Duodenal mucosa (tissue), 2 donors: ENCODE results near the gene CCHCR1.
"Not testable (repeated sequence)": the region's sequence is repeated elsewhere in the genome, so short reads cannot be mapped to it uniquely, and the experiment has no call there.

Experiments
- H3K27ac ChIP-seq: one replicate; pipeline ENCODE4 v1.7.0; 2013; ENCODE audit warnings: low read depth, low read length
- H3K27me3 ChIP-seq, 2 donors: one replicate each; pipeline ENCODE4 v1.7.0; 2013; ENCODE audit warnings: low read length in 2 of 2, control low read depth in 1 of 2; ENCODE audit not compliant: insufficient read depth in 2 of 2, control insufficient read depth in 1 of 2
- H3K36me3 ChIP-seq, 2 donors: one replicate each; pipeline ENCODE4 v1.7.0; 2013; ENCODE audit warnings: low read length in 2 of 2, control low read depth in 1 of 2; ENCODE audit not compliant: insufficient read depth in 2 of 2, control insufficient read depth in 1 of 2
- H3K4me1 ChIP-seq, 2 donors: one replicate each; pipeline ENCODE4 v1.7.0; 2013; ENCODE audit warnings: low read length in 2 of 2, control low read depth in 1 of 2; ENCODE audit not compliant: insufficient read depth in 2 of 2, control insufficient read depth in 1 of 2
- H3K4me3 ChIP-seq, 2 donors: one replicate each; pipeline ENCODE4 v1.7.0; 2013; ENCODE audit warnings: low read length in 2 of 2, low read depth in 1 of 2
- H3K9ac ChIP-seq, 2 donors: one replicate each; pipeline ENCODE4 v1.7.0; 2013; ENCODE audit warnings: low read length in 2 of 2, low read depth in 1 of 2
- H3K9me3 ChIP-seq, 2 donors: one replicate each; pipeline ENCODE4 v1.7.0; 2013; ENCODE audit warnings: low read length in 2 of 2, control low read depth in 1 of 2; ENCODE audit not compliant: control insufficient read depth in 1 of 2

CCHCR1 gene

GRCh38 chr6:31183287-31183686 is 25.7 kb upstream of the CCHCR1 start:
- peaks cover 17 to 18% of the 10 kb centered on the region in 2 donors for H3K4me1 ChIP-seq
- H3K27ac ChIP-seq, H3K9me3 ChIP-seq, H3K4me3 ChIP-seq, H3K9ac ChIP-seq, H3K27me3 ChIP-seq, H3K36me3 ChIP-seq: not testable (repeated sequence)

- no peak overlapping the region for H3K27ac ChIP-seq
- H3K4me1 ChIP-seq, result peaks cover 10 to 16% of the 10 kb centered on the region in 2 donors
- no peaks in the 10 kb centered on the region for H3K9me3 ChIP-seq
- H3K9ac ChIP-seq, result peak overlapping the region in 1 of 2 donors; percentile 48
- H3K27me3 ChIP-seq, result no peaks in the 10 kb centered on the region
- peaks cover 8 to 18% of the 10 kb centered on the region in 2 donors for H3K36me3 ChIP-seq
- peak overlapping the region; percentile 55 to 62 for H3K4me3 ChIP-seq
Measured at GRCh38 chr6:31180500-31180899, 22.9 kb upstream of the CCHCR1 start.

GRCh38 chr6:31179896-31180295 is 22.3 kb upstream of the CCHCR1 start:
- H3K36me3 ChIP-seq, result peaks cover 14 to 23% of the 10 kb centered on the region in 2 donors
- H3K4me1 ChIP-seq, result peaks cover 10 to 16% of the 10 kb centered on the region in 2 donors
- no peaks in the 10 kb centered on the region for H3K27me3 ChIP-seq
- no peak overlapping the region for H3K27ac ChIP-seq
- H3K4me3 ChIP-seq, result peak overlapping the region; percentile 55 to 62
- H3K9me3 ChIP-seq, result no peaks in the 10 kb centered on the region
- H3K9ac ChIP-seq, result peak overlapping the region in 1 of 2 donors; percentile 48

- H3K36me3 ChIP-seq, result peaks cover 16 to 23% of the 10 kb centered on the region in 2 donors
- no peak overlapping the region for H3K9ac ChIP-seq
- H3K27me3 ChIP-seq, result no peaks in the 10 kb centered on the region
- no peaks in the 10 kb centered on the region for H3K9me3 ChIP-seq
- peaks cover 10 to 16% of the 10 kb centered on the region in 2 donors for H3K4me1 ChIP-seq
- no peak overlapping the region for H3K4me3 ChIP-seq
- no peak overlapping the region for H3K27ac ChIP-seq
Measured at GRCh38 chr6:31179042-31179386, 21.4 kb upstream of the CCHCR1 start.

- no peaks in the 10 kb centered on the region for H3K9me3 ChIP-seq
- H3K36me3 ChIP-seq, result peaks cover 19 to 23% of the 10 kb centered on the region in 2 donors
- no peak overlapping the region for H3K4me3 ChIP-seq
- no peak overlapping the region for H3K9ac ChIP-seq
- H3K27me3 ChIP-seq, result no peaks in the 10 kb centered on the region
- no peak overlapping the region for H3K27ac ChIP-seq
- H3K4me1 ChIP-seq, result peaks cover 10 to 16% of the 10 kb centered on the region in 2 donors
Measured at GRCh38 chr6:31178143-31179041, 20.8 kb upstream of the CCHCR1 start.

GRCh38 chr6:31175971-31176370 is 18.4 kb upstream of the CCHCR1 start:
- Histone ChIP-seq H3K9me3 (no peaks in the 10 kb centered on the region), H3K36me3 (peaks cover 19 to 23% of the 10 kb centered on the region in 2 donors), H3K27ac (no peak overlapping the region), H3K4me3 (no peak overlapping the region), H3K4me1 (peaks cover 9 to 16% of the 10 kb centered on the region in 2 donors), H3K27me3 (no peaks in the 10 kb centered on the region), H3K9ac (no peak overlapping the region)

GRCh38 chr6:31174378-31174777 is 16.8 kb upstream of the CCHCR1 start:
- H3K27me3 ChIP-seq, result no peaks in the 10 kb centered on the region

GRCh38 chr6:31173406-31173805 is 15.8 kb upstream of the CCHCR1 start:
- Histone ChIP-seq H3K4me1 (peaks cover 2 to 3% of the 10 kb centered on the region in 2 donors), H3K4me3 (no peak overlapping the region), H3K27ac (no peak overlapping the region), H3K9ac (no peak overlapping the region), H3K36me3 (peaks cover 15 to 22% of the 10 kb centered on the region in 2 donors), H3K27me3 (no peaks in the 10 kb centered on the region), H3K9me3 (no peaks in the 10 kb centered on the region)

More at GRCh38 chr6:31174378-31174777, 16.8 kb upstream of the CCHCR1 start:
- no peak overlapping the region for H3K9ac ChIP-seq
- H3K27ac ChIP-seq, result no peak overlapping the region
- H3K4me3 ChIP-seq, result no peak overlapping the region
- H3K9me3 ChIP-seq, result no peaks in the 10 kb centered on the region
- peaks cover 10 to 11% of the 10 kb centered on the region in 2 donors for H3K4me1 ChIP-seq
- H3K36me3 ChIP-seq, result peaks cover 15 to 19% of the 10 kb centered on the region in 2 donors

GRCh38 chr6:31172973-31173384 is 15.4 kb upstream of the CCHCR1 start:
- Histone ChIP-seq H3K4me1 (peaks cover 0 to 3% of the 10 kb centered on the region in 2 donors), H3K4me3 (no peak overlapping the region), H3K27me3 (no peaks in the 10 kb centered on the region), H3K36me3 (peaks cover 15 to 22% of the 10 kb centered on the region in 2 donors), H3K9me3 (no peaks in the 10 kb centered on the region), H3K9ac (no peak overlapping the region), H3K27ac (no peak overlapping the region)
